GM12878 (cell line): Measurements from ENCODE around the gene WDR41. TPM values are rescaled to one million over a fixed set of nuclear protein-coding genes. Genes with fewer than 3 reads are reported as not detected.

ENCODE experiments used
- BCL11A ChIP-seq: IDR thresholded peaks from 2 replicates; pipeline ENCODE4 v1.6.1; 2011; ENCODE audit warnings: low read depth, low read length
- CBFB ChIP-seq: IDR thresholded peaks from 2 replicates; pipeline ENCODE4 v1.6.1; 2016; ENCODE audit warnings: antibody characterized with exemption, low read depth
- ETV6 ChIP-seq, 2 experiments: fragments of 450-650 bp in 1 of 2; IDR thresholded peaks in 1 of 2; conservative IDR thresholded peaks in 1 of 2; 2 replicates each; pipeline ENCODE4 v1.6.1; 2014; ENCODE audit warnings: antibody characterized with exemption in 1 of 2, borderline replicate concordance in 1 of 2, low read depth in 1 of 2, mild to moderate bottlenecking in 1 of 2, moderate library complexity in 1 of 2
- JUNB ChIP-seq: IDR thresholded peaks from 2 replicates; pipeline ENCODE4 v1.6.1; 2016; ENCODE audit warnings: antibody characterized with exemption, mild to moderate bottlenecking
- MYC ChIP-seq: IDR thresholded peaks from 2 replicates; pipeline ENCODE4 v1.6.1; 2011; ENCODE audit warnings: mild to moderate bottlenecking, low read length, moderate library complexity, inconsistent platforms; ENCODE audit not compliant: insufficient read depth, insufficient replicate concordance, insufficient read length, severe bottlenecking
- PRDM15 ChIP-seq: fragments of 450-650 bp; formaldehyde crosslinking; IDR thresholded peaks from 2 replicates; pipeline ENCODE4 v1.4.0; 2020; ENCODE audit warnings: mild to moderate bottlenecking, moderate library complexity
- TCF3 ChIP-seq: IDR thresholded peaks from 2 replicates; pipeline ENCODE4 v1.6.1; 2012; ENCODE audit warnings: low read depth, mild to moderate bottlenecking, low read length, borderline replicate concordance; ENCODE audit not compliant: insufficient read depth
- USF2 ChIP-seq: IDR thresholded peaks from 2 replicates; pipeline ENCODE4 v1.6.1; 2011; ENCODE audit warnings: low read depth, low read length, improper control_type of control experiment, borderline replicate concordance
- ZNF592 ChIP-seq: fragments of 450-650 bp; IDR thresholded peaks from 2 replicates; pipeline ENCODE4 v1.6.1; 2017; ENCODE audit warnings: mild to moderate bottlenecking, moderate library complexity
- polyA plus RNA-seq, 11 experiments: library from polyadenylated mRNA; depleted of rRNA in 4 of 11; unstranded in 6 of 11; stranded (reverse) in 5 of 11; fragments of >200 nt; fragmentation: Nextera tagmentation in 4 of 11; fragmentation: Illumina TruSeq in 1 of 11; extraction: Ambion mirVana in 4 of 11; extraction: Trizol in 1 of 11; gene quantifications; 1 replicate in 1 of 11; 2 replicates in 10 of 11; pipeline versions ENCODE4 v1.2.1 to v1.2.3, GENCODE V29; 2011 to 2016; ENCODE audit warnings: inconsistent platforms in 2 of 11, missing spikeins in 2 of 11, low read depth in 1 of 11
- total RNA-seq, 4 experiments: library from RNA; depleted of rRNA in 3 of 4; stranded (reverse); fragments of >200 nt in 3 of 4; fragmentation: Illumina TruSeq in 1 of 4; extraction: Trizol in 1 of 4; gene quantifications; 2 replicates each; pipeline versions ENCODE4 v1.2.1 to v1.2.3, GENCODE V29; 2013 to 2021

Gene WDR41
- total and polyA plus RNA-seq, 10 of the 15 experiments (the other 5 are each of a cell fraction or from before 2014, with no cell fraction given) = 60.0 to 124 (median 84.4) TPM

- TF ChIP-seq ZNF592 (no peak), BCL11A (no peak), CBFB (no peak), USF2 (no peak), ETV6 (conservative IDR thresholded peaks at IDR 0.05 in 1 of 2, IDR thresholded peaks at IDR 0.05 in 1 of 2; ENCODE audit: borderline replicate concordance in 1 of 2, low read depth in 1 of 2) (no peak), TCF3 (no peak), PRDM15 (CRISPR knock-in tag) (no peak), JUNB (no peak), MYC (no peak)
Observed at GRCh38 chr5:77454123-77454522, 38.0 kb downstream of the WDR41 start (continued).
